ENCODE results near the gene GALNT14. TPM values are rescaled to one million over a fixed set of nuclear protein-coding genes. Genes with fewer than 3 reads are reported as not detected.

GALNT14 gene
- polyA plus RNA-seq, 2 donors, result 17.2 to 23.5 TPM

GRCh38 chr2:31033032-31033431, 105.2 kb downstream of the GALNT14 start:
- H3K27ac ChIP-seq (ENCODE audit: low read depth in 2 of 2, low read length in 1 of 2), result no peak overlapping the region
- 39 to 47% methylated on average over 1 of the region's 1 CpG for WGBS, 2 donors

GRCh38 chr2:31032475-31032874, 105.8 kb downstream of the GALNT14 start:
- H3K9me3 ChIP-seq (ENCODE audit: control insufficient read depth in 2 of 2, insufficient read depth in 1 of 2, low read depth in 1 of 2, low read length in 1 of 2), result peaks cover 0 to 3% of the 10 kb centered on the region in 2 donors
- 79 to 85% methylated on average over 3 of the region's 3 CpGs for WGBS, 2 donors
- H3K27ac ChIP-seq (ENCODE audit: low read depth in 2 of 2, low read length in 1 of 2), result no peak overlapping the region
- H3K4me3 ChIP-seq (ENCODE audit: low read depth in 1 of 2, low read length in 2 of 2), result no peak overlapping the region
- H3K27me3 ChIP-seq (ENCODE audit: control insufficient read depth in 1 of 2, insufficient read depth in 2 of 2, low read length in 2 of 2), result no peaks in the 10 kb centered on the region
- no peaks in the 10 kb centered on the region for H3K4me1 ChIP-seq (ENCODE audit: control insufficient read depth in 2 of 2, insufficient read depth in 2 of 2, low read length in 1 of 2)
- H3K36me3 ChIP-seq (ENCODE audit: control insufficient read depth in 2 of 2, insufficient read depth in 2 of 2, low read length in 1 of 2), result peaks cover 0 to 2% of the 10 kb centered on the region in 2 donors

More at GRCh38 chr2:31033032-31033431, 105.2 kb downstream of the GALNT14 start:
- peaks cover 0 to 2% of the 10 kb centered on the region in 2 donors for H3K36me3 ChIP-seq (ENCODE audit: control insufficient read depth in 2 of 2, insufficient read depth in 2 of 2, low read length in 1 of 2)
- H3K9me3 ChIP-seq (ENCODE audit: control insufficient read depth in 2 of 2, insufficient read depth in 1 of 2, low read depth in 1 of 2, low read length in 1 of 2), result peaks cover 0 to 3% of the 10 kb centered on the region in 2 donors
- no peaks in the 10 kb centered on the region for H3K27me3 ChIP-seq (ENCODE audit: control insufficient read depth in 1 of 2, insufficient read depth in 2 of 2, low read length in 2 of 2)
- no peaks in the 10 kb centered on the region for H3K4me1 ChIP-seq (ENCODE audit: control insufficient read depth in 2 of 2, insufficient read depth in 2 of 2, low read length in 1 of 2)
- H3K4me3 ChIP-seq (ENCODE audit: low read depth in 1 of 2, low read length in 2 of 2), result no peak overlapping the region

GRCh38 chr2:31031132-31031706, 107.0 kb downstream of the GALNT14 start:
- Histone ChIP-seq H3K4me1 (ENCODE audit: control insufficient read depth in 2 of 2, insufficient read depth in 2 of 2, low read length in 1 of 2) (no peaks in the 10 kb centered on the region), H3K9me3 (ENCODE audit: control insufficient read depth in 2 of 2, insufficient read depth in 1 of 2, low read depth in 1 of 2, low read length in 1 of 2) (peaks cover 0 to 3% of the 10 kb centered on the region in 2 donors), H3K27me3 (ENCODE audit: control insufficient read depth in 1 of 2, insufficient read depth in 2 of 2, low read length in 2 of 2) (no peaks in the 10 kb centered on the region), H3K27ac (ENCODE audit: low read depth in 2 of 2, low read length in 1 of 2) (no peak overlapping the region), H3K4me3 (ENCODE audit: low read depth in 1 of 2, low read length in 2 of 2) (no peak overlapping the region), H3K36me3 (ENCODE audit: control insufficient read depth in 2 of 2, insufficient read depth in 2 of 2, low read length in 1 of 2) (peaks cover 0 to 2% of the 10 kb centered on the region in 2 donors)
- 39 to 49% methylated on average over 1 of the region's 1 CpG for WGBS, 2 donors

DNA sequence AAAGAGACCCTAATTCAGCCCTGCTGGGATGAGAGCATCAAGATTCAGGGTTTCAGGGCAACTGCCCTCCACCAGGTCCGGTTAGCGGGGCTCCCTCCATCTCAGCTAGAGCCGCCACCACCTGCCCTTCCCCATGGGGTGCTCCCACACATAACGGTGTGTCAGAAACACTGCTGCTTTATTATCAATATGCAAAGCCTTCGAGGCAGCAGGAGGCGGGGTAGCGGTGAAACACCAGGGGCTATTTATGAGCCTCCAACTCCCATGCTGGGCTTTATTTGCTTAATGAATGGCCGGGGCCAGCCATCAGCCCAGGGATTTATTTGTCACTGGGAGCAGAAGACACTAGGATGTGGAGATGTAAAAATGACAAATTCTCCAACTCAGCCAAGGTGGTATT, 109.8 kb downstream of the GALNT14 start:
- H3K36me3 ChIP-seq (ENCODE audit: control insufficient read depth in 2 of 2, insufficient read depth in 2 of 2, low read length in 1 of 2), result peaks cover 0 to 2% of the 10 kb centered on the region in 2 donors
- H3K9me3 ChIP-seq (ENCODE audit: control insufficient read depth in 2 of 2, insufficient read depth in 1 of 2, low read depth in 1 of 2, low read length in 1 of 2), result peaks cover 0 to under 1% of the 10 kb centered on the region in 2 donors
- H3K4me3 ChIP-seq (ENCODE audit: low read depth in 1 of 2, low read length in 2 of 2), result no peak overlapping the region
- WGBS, 2 donors, result 60 to 63% methylated on average over 8 of the region's 8 CpGs
- H3K27ac ChIP-seq (ENCODE audit: low read depth in 2 of 2, low read length in 1 of 2), result no peak overlapping the region
- H3K27me3 ChIP-seq (ENCODE audit: control insufficient read depth in 1 of 2, insufficient read depth in 2 of 2, low read length in 2 of 2), result no peaks in the 10 kb centered on the region
- no peaks in the 10 kb centered on the region for H3K4me1 ChIP-seq (ENCODE audit: control insufficient read depth in 2 of 2, insufficient read depth in 2 of 2, low read length in 1 of 2)

DNA sequence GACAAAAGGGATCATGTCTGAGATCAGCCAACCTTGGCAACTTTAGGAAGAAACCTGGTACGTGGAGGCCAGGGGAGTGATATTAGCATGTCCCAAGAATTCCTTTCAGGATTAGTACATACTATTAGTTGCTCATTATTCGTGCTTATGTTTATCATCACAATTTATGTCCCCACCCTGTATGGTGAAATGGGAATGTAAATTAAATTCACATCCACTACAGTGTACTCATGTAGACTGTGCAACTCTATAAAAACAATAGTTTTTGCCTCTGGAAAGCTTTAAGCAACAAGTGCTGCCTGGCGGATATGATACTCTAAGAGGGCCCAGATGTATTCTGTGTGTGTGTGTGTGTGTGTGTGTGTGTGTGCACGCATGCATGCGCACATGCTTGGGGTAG, 110.7 kb downstream of the GALNT14 start:
- no peaks in the 10 kb centered on the region for H3K9me3 ChIP-seq (ENCODE audit: control insufficient read depth in 2 of 2, insufficient read depth in 1 of 2, low read depth in 1 of 2, low read length in 1 of 2)
- 90 to 91% methylated on average over 5 of the region's 5 CpGs for WGBS, 2 donors
- no peaks in the 10 kb centered on the region for H3K27me3 ChIP-seq (ENCODE audit: control insufficient read depth in 1 of 2, insufficient read depth in 2 of 2, low read length in 2 of 2)
- H3K4me1 ChIP-seq (ENCODE audit: control insufficient read depth in 2 of 2, insufficient read depth in 2 of 2, low read length in 1 of 2), result no peaks in the 10 kb centered on the region
- H3K4me3 ChIP-seq (ENCODE audit: low read depth in 1 of 2, low read length in 2 of 2), result no peak overlapping the region
- no peak overlapping the region for H3K27ac ChIP-seq (ENCODE audit: low read depth in 2 of 2, low read length in 1 of 2)
- peaks cover 0 to 2% of the 10 kb centered on the region in 2 donors for H3K36me3 ChIP-seq (ENCODE audit: control insufficient read depth in 2 of 2, insufficient read depth in 2 of 2, low read length in 1 of 2)

GRCh38 chr2:31023541-31023940, 114.7 kb downstream of the GALNT14 start:
- WGBS, 2 donors, result 91 to 92% methylated on average over 3 of the region's 3 CpGs
- no peaks in the 10 kb centered on the region for H3K27me3 ChIP-seq (ENCODE audit: control insufficient read depth in 1 of 2, insufficient read depth in 2 of 2, low read length in 2 of 2)
- H3K36me3 ChIP-seq (ENCODE audit: control insufficient read depth in 2 of 2, insufficient read depth in 2 of 2, low read length in 1 of 2), result no peaks in the 10 kb centered on the region
- H3K4me1 ChIP-seq (ENCODE audit: control insufficient read depth in 2 of 2, insufficient read depth in 2 of 2, low read length in 1 of 2), result no peaks in the 10 kb centered on the region
- no peaks in the 10 kb centered on the region for H3K9me3 ChIP-seq (ENCODE audit: control insufficient read depth in 2 of 2, insufficient read depth in 1 of 2, low read depth in 1 of 2, low read length in 1 of 2)
- no peak overlapping the region for H3K4me3 ChIP-seq (ENCODE audit: low read depth in 1 of 2, low read length in 2 of 2)
- H3K27ac ChIP-seq (ENCODE audit: low read depth in 2 of 2, low read length in 1 of 2), result no peak overlapping the region

- Histone ChIP-seq H3K4me3 (ENCODE audit: low read depth in 1 of 2, low read length in 2 of 2) (no peak overlapping the region), H3K9me3 (ENCODE audit: control insufficient read depth in 2 of 2, insufficient read depth in 1 of 2, low read depth in 1 of 2, low read length in 1 of 2) (no peaks in the 10 kb centered on the region), H3K36me3 (ENCODE audit: control insufficient read depth in 2 of 2, insufficient read depth in 2 of 2, low read length in 1 of 2) (no peaks in the 10 kb centered on the region), H3K27ac (ENCODE audit: low read depth in 2 of 2, low read length in 1 of 2) (no peak overlapping the region), H3K27me3 (ENCODE audit: control insufficient read depth in 1 of 2, insufficient read depth in 2 of 2, low read length in 2 of 2) (no peaks in the 10 kb centered on the region), H3K4me1 (ENCODE audit: control insufficient read depth in 2 of 2, insufficient read depth in 2 of 2, low read length in 1 of 2) (no peaks in the 10 kb centered on the region)
- WGBS, 2 donors, result 81 to 91% methylated on average over 4 of the region's 4 CpGs
Observed at GRCh38 chr2:31020713-31021112, 117.5 kb downstream of the GALNT14 start.

GRCh38 chr2:31018280-31018679, 120.0 kb downstream of the GALNT14 start:
- Histone ChIP-seq H3K27ac (ENCODE audit: low read depth in 2 of 2, low read length in 1 of 2) (no peak overlapping the region), H3K9me3 (ENCODE audit: control insufficient read depth in 2 of 2, insufficient read depth in 1 of 2, low read depth in 1 of 2, low read length in 1 of 2) (no peaks in the 10 kb centered on the region), H3K27me3 (ENCODE audit: control insufficient read depth in 1 of 2, insufficient read depth in 2 of 2, low read length in 2 of 2) (no peaks in the 10 kb centered on the region), H3K4me3 (ENCODE audit: low read depth in 1 of 2, low read length in 2 of 2) (no peak overlapping the region), H3K4me1 (ENCODE audit: control insufficient read depth in 2 of 2, insufficient read depth in 2 of 2, low read length in 1 of 2) (no peaks in the 10 kb centered on the region), H3K36me3 (ENCODE audit: control insufficient read depth in 2 of 2, insufficient read depth in 2 of 2, low read length in 1 of 2) (no peaks in the 10 kb centered on the region)
- 88 to 89% methylated on average over 6 of the region's 6 CpGs for WGBS, 2 donors

GRCh38 chr2:31016648-31017047, 121.6 kb downstream of the GALNT14 start:
- Histone ChIP-seq H3K27me3 (ENCODE audit: control insufficient read depth in 1 of 2, insufficient read depth in 2 of 2, low read length in 2 of 2) (no peaks in the 10 kb centered on the region), H3K27ac (ENCODE audit: low read depth in 2 of 2, low read length in 1 of 2) (no peak overlapping the region), H3K9me3 (ENCODE audit: control insufficient read depth in 2 of 2, insufficient read depth in 1 of 2, low read depth in 1 of 2, low read length in 1 of 2) (no peaks in the 10 kb centered on the region), H3K36me3 (ENCODE audit: control insufficient read depth in 2 of 2, insufficient read depth in 2 of 2, low read length in 1 of 2) (no peaks in the 10 kb centered on the region), H3K4me3 (ENCODE audit: low read depth in 1 of 2, low read length in 2 of 2) (no peak overlapping the region), H3K4me1 (ENCODE audit: control insufficient read depth in 2 of 2, insufficient read depth in 2 of 2, low read length in 1 of 2) (peaks cover 1 to 3% of the 10 kb centered on the region in 2 donors)
- 90 to 93% methylated on average over 5 of the region's 5 CpGs for WGBS, 2 donors

GRCh38 chr2:31014516-31014915, 123.7 kb downstream of the GALNT14 start:
- Histone ChIP-seq H3K27ac (ENCODE audit: low read depth in 2 of 2, low read length in 1 of 2) (no peak overlapping the region), H3K4me1 (ENCODE audit: control insufficient read depth in 2 of 2, insufficient read depth in 2 of 2, low read length in 1 of 2) (peaks cover 2 to 3% of the 10 kb centered on the region in 2 donors), H3K27me3 (ENCODE audit: control insufficient read depth in 1 of 2, insufficient read depth in 2 of 2, low read length in 2 of 2) (no peaks in the 10 kb centered on the region), H3K4me3 (ENCODE audit: low read depth in 1 of 2, low read length in 2 of 2) (no peak overlapping the region), H3K36me3 (ENCODE audit: control insufficient read depth in 2 of 2, insufficient read depth in 2 of 2, low read length in 1 of 2) (no peaks in the 10 kb centered on the region), H3K9me3 (ENCODE audit: control insufficient read depth in 2 of 2, insufficient read depth in 1 of 2, low read depth in 1 of 2, low read length in 1 of 2) (no peaks in the 10 kb centered on the region)
- 81 to 89% methylated on average over 4 of the region's 4 CpGs for WGBS, 2 donors
